CD4-positive, alpha-beta T cell treated with Interleukin-17A for 4 hours (primary cell): ENCODE data around the gene CHN2.

Experiments
- DNase-seq: peaks from one replicate; pipeline ENCODE4 v3.0.0-alpha.2; 2020; ENCODE audit warnings: mixed read lengths

CHN2 gene

DNA sequence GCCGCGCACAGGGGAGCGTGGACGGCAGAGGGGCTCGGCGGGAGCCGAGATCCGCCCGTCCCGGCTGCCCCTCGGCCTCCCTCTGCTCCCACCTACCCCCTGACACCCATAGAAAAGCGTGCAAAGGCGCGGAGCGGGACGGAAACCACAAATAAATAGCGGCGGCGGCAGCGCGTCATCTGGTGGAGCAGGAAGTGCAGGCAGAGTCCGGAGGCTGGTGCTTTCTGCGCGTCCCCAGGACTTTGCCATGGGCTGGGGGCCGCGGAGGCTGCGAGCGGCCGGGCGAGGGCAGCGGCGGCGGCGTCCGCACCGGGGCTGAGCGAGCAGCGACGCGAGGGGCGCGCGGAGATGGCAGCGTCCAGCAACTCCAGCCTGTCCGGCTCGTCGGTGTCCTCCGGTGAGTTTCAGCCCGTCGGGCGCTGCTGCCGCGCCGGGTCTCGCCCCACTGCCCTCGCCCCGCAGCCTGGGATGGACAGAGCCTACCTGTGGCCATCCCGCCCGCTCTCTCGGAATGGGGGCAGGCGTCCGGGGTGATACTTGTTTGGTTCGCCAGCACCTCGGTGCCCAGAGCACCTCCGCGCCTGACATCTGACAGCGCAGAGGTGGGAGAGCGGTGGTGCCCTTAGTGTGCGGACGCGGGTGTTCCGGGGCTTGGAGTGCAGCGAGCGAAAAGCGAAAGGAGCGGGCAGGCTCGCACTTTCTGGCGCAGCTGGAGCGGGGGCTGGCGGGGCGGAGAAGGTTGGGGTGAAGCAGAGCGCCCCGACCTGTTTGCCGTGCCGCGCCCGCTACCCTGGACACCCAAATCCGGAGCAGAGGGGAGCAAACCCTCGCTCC is at the start of gene CHN2:
Gene CHN2 (plus strand): TSS at position 182 of the 834 bp plus-strand sequence.
- DNase-seq = peak; percentile 48

DNA sequence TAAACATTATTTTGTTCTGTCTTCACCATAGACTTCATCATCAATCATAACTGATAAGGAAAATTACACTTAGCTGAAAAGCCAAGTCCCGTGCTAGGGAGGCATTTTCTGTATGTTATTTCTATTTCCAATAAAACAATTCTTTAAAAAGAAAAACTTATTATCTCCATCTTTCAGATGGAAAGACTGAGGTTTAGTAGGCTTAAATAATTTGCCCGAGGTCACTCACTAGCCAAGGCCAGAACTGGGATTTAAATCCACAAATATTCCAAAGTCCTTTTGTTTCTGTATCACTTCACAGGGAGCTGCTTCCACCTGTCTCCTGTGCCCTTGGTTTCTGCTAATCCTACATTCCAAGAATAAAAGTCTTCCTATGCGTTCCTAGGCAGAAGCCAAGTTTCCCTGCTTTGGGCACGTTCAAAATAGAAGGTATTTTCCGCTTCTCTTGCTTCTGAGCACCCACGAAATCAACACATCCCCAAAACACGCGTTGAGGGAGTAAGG is 49.0 kb upstream of the CHN2 start:
- DNase-seq = no peak

DNA sequence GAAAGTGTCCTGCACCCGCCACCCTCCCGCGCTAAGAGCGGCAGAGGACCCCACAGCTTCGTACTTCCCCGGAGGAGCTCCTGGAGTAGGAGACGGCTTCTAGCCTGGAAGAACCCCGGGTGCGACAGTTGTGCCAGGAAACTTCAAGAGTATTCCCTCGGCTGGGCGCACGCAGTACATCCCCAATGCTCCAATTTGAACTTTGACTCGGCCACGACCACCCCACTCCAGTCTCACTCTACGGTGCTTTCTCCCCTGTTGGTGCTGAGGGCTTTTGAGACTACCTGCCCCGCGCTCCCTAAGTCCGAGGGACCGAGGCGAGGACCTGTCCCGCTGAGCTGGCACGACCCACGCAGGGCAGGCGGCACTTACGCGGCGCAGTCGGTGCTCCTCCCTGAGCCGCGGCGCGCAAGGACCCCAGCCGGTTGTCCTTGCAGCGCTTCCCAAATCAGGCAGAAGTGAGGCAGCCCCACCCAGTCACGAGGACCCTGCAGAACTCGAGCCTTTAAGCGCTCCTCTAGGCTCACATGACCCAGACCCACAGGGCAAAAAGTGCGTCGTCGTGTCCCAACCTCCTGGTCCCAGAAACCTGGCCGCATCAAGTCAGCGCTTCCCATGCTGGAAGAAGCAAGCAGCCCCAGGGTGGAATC is 48.4 kb upstream of the CHN2 start, which contains the start of gene CPVL:
Gene CPVL (minus strand): TSS at position 481 of the 650 bp plus-strand sequence. CDS start 25,476 bp downstream, outside the sequence.
- DNase-seq = no peak

DNA sequence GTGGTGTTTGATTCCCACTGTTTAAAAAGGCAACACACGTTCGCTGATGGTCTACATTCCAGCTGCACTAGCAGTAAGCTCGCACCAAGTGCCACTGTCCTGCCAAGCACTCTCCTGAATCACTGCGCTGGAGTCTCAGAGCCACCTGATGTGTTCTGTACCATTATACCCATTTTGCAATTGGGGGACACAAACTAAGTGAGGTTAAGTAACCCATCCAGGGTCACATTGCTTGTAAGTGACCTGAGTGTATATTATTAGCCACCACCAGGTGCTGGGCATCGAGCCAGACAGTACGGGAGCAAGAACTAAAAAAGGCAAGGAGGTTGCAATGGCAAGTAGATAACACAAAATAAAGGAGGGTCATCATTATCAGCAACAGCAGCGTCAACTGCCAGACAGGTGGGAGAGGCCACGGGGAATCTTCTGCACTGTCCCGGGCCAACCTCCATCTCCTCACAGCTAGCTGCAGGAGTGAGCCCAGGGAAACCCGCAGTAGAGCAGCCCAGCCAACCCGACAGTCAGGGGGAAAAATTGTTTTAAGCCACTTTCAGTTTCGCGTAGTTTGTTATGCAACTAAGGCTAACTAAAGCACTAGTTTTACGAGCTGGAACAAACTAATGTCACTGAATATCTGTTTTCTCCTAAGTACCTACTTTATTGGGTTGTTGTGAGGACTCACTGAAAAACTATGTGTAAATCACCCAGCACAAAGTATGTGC is 47.5 kb upstream of the CHN2 start:
- DNase-seq = no peak

DNA sequence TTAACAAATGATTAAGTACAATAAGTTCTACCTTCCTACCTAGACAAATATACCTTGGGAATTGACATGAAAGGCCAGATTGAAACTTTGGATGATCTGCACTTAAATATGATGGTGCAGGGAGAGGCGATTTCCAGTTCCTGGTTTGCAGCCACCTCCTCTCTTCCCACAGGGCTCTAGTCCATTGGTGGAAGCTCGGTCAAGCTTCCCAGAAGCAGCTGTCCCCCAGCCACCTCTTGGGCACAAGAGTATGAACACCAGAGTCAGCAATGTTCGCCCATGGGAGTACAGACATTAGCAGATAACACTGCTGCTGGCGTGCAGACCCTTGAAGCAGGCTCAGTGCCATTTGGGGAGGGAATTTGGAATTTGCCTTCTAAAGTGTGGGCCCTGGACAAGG is 46.8 kb upstream of the CHN2 start:
- no peak for DNase-seq

DNA sequence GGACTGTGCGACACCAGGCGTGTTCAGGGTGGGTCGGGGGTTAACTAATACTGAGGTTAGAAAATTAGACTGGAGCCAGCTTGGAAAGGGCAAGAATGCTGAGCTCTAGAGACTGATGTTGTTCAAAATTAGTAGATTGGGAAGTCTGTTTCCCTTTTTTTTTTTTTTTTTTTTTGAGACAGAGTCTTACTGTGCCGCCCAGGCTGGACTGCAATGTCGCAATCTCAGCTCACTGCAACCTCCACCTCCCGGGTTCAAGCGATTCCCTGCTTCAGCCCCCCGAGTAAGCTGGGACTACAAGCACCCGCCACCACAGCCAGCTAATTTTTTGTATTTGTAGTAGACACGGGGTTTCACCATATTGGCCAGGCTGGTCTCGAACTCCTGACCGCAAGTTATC is 45.5 kb upstream of the CHN2 start:
- no peak for DNase-seq

DNA sequence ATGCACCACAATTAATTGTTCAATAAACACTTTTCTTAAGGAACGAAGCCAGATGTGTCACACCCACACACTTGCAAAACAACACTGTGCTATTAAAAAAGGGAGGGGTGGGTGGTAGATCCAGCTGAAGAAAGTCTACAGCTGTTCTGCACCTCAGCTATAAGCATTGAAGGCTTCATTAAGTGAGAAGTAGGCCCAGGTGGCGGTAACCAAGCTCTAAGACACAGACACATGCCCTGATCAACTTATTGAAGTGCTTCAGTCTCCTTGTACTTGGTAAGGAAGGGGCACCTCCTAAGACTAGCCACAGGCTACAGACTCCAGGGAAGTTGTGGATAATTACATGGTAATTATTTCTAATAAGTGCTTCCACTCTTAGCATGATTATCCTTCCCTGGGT is 43.7 kb upstream of the CHN2 start:
- no peak for DNase-seq

DNA sequence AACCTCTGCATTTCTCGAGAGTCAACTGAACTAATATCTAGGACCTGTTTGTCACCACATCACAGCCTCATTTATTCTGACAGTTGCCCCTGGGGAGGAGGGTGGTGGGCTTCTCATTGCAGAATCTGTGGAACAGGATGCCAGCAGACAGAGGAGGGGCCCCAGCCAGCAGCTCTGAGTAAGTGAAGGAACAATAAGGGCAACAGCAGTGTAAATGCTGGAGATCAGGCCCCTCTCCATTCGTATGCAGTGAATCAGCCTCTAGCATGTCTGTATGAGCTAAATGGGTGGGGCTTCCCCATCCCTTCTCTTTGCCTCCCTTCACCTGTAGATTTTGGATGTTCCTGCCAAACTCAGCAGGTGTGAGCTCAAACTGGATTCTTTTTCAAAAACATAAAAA is 40.5 kb upstream of the CHN2 start:
- no peak for DNase-seq

DNA sequence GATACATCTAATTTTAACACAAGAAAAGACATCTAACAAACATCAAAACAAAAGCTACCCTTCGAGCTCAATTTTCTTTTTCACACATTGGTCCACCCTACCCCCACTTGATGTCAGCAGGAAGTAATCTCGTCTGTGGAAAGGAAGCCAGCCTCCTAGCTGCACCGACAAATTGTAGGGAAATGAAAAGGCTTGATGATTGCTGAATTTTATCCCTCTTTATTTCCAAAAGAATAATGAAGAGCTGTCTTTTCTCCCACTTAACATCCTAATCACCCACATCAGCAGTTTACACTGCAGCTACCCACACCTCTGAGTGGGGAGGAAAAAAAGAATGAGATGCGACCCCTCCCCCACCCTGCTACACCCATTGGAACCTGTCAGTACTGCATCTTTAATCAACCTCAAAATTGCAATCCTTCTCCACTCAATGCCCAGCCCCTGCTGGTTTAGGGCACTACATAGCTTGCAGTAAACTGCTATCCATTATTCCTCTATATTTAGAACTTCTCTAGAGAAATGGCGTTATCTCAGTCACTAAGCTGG is 37.6 kb upstream of the CHN2 start:
- DNase-seq = no peak

DNA sequence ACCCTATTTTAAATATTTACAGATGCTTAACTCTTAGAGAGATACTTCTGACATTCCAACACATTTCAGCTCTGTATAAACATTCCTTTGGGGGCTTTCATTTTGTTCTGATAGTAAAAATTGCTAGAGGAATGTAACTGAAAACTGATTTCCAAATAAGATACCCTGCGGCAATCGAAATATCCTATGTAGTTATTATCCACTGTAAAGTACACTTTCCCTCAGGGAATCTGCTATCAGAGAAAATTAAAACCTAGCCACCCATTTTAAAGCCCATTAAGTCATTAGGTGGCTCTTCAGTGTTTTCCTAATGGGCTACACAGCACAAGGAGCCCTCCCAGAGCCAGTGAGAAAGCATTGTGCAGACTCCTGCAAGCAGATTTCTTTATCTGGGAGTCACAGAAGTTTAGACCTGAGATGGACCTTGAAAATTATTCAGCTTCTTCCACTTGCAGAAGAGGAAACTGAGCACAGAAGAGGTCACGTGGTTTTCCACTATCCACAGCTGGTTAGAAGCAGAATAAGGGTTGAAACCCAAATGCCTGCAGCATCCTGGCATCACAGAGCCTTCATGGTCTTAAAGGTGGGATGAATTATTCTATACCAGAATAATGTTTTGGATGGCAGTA is 35.7 kb upstream of the CHN2 start:
- no peak for DNase-seq

DNA sequence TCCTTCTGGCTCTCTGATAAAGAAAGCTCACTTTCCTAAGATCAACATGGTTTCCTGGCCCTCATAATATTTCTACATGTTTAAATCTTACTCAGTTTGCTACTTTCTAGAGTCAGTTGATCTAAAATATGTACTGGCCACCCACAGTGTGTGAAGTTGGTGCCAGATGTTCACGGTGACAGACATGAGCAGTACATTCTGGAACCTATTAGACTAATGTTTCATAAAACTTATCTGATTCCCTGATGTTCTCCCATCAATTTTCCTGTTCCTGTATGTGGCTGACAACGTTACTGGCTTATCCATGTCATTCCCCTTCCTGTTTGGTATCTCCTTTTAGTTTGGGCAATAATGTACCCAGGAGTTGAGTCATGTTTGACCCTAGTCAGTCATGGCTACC is 34.5 kb upstream of the CHN2 start:
- DNase-seq = no peak

DNA sequence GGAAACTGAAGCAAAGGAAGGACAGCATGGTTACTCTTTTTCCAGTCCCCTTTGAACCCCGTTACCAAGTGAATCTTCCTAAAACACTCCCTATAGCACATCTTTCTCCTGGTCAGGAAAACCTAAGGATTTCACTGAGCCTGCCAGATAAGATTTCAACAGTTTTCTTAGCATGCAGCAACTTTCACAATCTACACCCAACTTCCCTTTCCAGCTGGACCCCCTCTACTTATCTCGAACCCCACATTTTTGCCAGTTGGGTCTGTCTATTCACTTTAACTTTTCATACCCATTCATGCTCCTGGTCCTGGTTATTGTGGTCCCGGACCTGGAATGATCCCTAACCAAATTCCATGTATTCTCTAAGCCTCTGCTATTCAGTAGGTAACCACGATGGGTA is 33.3 kb upstream of the CHN2 start:
- DNase-seq = no peak

DNA sequence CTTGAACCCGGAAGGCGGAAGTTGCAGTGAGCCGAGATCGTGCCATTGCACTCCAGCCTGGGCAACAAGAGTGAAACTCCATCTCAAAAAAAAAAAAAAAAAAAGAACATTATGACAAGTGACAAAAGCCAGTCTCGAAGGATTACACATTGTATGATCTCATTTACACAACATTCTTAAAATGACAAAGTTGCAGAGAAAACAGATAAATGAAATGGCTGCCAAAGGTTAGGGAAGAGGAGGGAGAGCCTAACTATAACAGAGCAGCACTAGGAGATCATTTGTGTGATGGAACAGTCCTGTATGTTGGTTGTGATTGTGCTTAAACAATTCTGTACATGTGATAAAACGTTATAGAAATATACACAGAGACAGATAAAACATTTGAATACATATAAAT is 32.0 kb upstream of the CHN2 start:
- no peak for DNase-seq

DNA sequence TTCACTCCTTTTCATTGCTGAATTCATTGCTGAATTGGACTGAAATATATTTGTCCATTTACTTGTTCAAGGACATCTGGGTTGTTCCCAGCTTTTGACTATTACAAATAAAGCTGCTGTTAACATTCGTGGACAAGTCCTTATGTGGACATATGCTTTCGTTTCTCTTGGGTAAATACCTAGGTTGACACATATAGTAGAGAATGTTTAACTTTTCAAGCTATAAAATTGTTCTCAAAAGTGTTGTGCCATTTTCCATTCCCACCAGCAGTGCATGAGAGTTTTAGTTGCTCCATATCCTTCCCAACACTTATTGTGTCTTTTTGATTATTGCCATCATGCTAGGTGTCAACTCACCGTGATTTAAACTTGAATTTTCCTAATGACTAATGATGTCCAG is 30.7 kb upstream of the CHN2 start:
- DNase-seq = no peak

DNA sequence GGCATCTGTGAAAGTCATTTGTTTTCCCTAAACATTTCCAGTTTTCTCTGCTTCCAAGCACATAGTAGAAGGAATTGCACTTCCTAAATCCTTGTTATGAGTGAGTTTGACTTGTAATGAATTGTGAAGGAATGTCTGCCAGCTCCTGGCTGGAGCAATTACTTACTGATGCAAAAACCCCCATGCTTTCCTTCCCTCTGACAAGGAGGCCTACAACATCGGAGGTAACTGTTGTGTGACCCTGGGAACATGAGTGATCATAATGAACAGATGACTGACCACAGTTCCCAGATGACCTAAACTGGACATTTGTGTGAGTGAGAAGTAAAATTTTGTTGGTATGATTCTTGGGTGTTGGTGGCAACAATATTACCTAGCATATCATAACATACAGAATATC is 26.9 kb upstream of the CHN2 start:
- no peak for DNase-seq

DNA sequence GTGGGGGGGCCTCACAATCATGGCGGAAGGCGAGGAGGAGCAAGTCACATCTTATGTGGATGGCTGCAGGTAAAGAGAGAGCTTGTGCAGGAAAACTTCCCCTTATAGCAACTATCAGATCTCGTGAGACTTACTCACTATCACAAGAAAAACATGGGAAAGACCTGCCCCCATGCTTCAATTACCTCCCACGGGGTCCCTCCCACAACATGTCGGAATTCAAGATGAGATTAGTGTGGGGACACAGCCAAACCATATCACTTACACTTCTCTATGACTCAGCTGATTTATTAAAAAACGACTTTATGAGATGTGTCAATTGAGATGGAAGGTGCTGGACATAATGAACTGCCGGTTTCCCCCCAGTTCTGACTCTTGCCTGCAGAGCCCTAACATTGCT is 23.8 kb upstream of the CHN2 start:
- no peak for DNase-seq

DNA sequence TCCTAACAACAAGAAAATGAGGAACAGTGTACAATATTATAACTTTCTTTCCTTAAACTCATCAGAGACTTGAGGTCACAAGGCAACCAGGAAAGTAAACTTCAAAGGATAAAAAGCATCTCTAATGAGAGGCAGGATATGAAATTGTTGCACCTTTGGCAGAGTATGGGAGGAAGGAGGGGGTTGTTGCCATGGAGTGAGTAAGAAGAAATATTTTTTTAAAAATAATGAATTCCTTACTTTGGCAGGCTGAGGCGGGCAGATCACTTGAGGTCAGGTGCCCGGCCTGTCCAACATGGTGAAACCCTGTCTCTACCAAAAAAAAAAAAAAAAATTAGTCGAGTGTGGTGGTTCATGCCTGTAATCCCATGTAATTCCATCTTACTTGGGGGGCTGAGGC is 21.1 kb upstream of the CHN2 start:
- DNase-seq = no peak

DNA sequence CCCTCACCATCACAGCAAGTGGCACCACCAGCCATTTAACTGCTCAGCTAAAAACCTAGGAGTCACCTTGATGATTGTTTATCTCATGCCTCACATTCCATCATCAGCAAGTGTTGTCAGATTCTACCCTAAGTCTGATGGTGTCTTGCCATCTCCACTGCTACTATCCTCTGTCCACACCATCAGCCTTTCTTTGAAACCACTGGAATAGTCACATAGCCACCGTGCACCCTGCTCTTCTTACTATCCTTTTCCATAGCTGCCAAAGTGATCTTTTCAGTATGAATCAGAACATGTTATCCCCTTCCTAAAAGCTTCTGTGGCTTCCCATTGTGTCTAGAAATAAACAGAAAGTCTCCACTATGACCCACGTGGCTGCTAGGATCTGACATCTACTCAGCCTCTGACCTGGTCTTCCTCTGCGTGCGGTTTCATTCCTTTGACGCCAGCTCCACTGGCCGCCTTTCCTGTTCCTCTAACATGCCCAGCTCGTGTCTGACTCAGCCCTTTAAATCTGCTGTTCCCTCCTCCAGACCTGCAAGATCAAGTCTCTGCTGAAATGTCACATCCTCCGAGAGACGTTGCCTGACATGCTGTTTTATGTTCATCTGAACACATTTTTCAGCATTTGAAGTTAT is 16.5 kb upstream of the CHN2 start:
- DNase-seq = no peak

DNA sequence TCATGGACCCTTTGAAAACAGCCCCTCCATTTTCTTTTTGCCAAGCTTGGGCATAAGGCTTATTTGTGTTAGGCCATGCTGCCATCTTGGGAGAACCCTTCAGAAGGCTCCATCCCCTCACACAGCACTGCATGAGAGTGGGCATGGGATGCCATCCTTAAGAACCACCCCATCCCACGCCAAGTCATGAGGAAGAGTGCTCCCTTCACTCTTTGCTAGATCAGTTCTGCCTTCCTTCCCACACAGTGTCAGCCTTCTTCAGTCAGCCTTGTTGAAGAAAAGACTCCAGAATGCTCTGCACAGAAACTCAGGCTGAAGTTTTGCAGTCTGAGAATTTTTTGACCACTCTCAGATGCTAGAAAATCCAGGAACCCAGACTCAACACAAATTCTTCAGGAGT is 15.5 kb upstream of the CHN2 start:
- DNase-seq = no peak

DNA sequence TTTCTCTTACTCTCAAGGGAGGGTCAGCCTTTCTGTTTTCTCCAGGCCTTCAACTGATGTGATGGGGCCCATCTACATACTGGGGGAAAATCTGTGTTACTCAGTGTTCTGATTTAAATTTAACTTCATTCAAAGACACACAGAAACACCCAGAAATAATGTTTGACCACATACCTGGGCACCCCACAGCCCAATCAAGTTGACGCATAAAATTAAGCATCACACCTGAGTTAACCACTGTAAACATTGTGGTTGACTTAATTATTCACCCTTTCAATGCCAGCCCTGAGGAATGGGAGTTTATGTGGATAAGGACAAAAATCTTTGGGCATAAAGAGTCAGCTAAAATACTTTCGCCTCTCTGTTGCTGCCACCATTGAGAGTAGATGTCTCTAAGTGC is 10.0 kb upstream of the CHN2 start:
- no peak for DNase-seq

DNA sequence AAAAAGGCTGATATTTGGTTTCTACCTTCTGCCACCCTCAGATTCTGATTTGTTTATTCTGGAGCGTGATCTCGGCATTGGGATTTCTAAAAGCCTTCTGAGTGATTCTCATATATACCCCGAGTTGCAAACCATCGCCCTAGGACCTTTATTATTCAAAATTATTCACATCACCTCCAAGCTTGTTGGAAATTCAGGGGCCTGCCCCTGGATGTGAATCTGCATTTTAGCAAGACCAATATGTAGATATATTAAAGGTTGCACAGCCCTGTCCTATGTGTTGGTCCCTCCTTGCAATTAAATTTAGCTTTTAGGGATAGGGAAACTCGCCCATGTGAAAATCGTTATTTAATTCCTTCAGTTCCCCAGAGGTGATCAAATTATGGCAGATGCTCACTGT is 9.0 kb upstream of the CHN2 start:
- DNase-seq = no peak

DNA sequence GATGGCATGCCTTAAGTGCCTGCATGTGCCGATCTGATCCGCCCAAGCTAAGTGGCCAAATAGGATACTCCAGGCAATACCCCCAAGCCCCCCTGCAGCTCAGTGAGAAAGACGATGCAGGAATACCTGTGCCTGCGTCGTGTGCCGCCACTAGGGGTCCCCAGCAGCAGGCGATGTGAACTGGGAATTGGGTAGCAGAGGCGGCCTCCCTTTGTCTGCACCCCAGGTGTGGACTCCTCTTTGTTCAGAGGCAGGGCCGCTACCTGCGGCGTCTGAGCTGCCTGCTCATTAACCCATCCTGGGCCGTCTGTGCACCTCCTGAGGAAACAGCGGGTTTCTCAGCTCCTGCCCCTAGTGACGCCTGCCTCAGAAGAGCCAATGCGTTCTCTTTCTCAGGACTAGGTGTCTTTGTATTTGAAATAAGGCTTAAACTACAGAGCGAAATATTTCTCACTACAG is 4.8 kb upstream of the CHN2 start:
- DNase-seq = peak; percentile 63
